HepG2 (cell line): ENCODE measurements around the gene TRMT10C. TPM values are rescaled to one million over a fixed set of nuclear protein-coding genes. Genes with fewer than 3 reads are reported as not detected.

Experiments
- ATAC-seq: fragments of 200-7000 bp; cut with Tn5 transposase; 3 replicates; pipeline ENCODE4 v1.9.1; 2020; ENCODE audit warnings: mild to moderate bottlenecking, moderate library complexity
- BruUV-seq: library from RNA; stranded (reverse); fragments of 400-500 nt; replicated peaks from 2 replicates; lab custom pipeline; 2021; lab: Mats Ljungman, UMichigan
- CTCF ChIA-PET: fragments of 300-600 bp; formaldehyde crosslinking; extraction: SDS; loops from one replicate; lab custom pipeline; 2021; ENCODE audit warnings: low total read pairs, inconsistent platforms, low intra/inter-chr PET ratio; lab: Yijun Ruan, JAX
- POLR2A ChIA-PET: fragments of 350-600 bp; sonication (Branson Sonifier 250); formaldehyde crosslinking; loops from one replicate; lab custom pipeline; 2020; ENCODE audit warnings: antibody characterized with exemption, inconsistent platforms; lab: Yijun Ruan, JAX
- DNase-seq: peaks from one replicate; pipeline ENCODE4 v3.0.0-alpha.2; 2015; ENCODE audit warnings: low spot score
- FAIRE-seq: peaks from 3 replicates; lab custom pipeline; 2011; peaks lifted over from hg19 to GRCh38; lab: Jason Lieb, UNC
- H2AFZ ChIP-seq: one replicate; pipeline ENCODE4 v1.6.1; 2011; ENCODE audit warnings: low read length, inconsistent platforms
- H3K27ac ChIP-seq: fragments of 300-600 bp; 3 replicates; pipeline ENCODE4 v1.8.0; 2011; ENCODE audit warnings: mixed run types, mild to moderate bottlenecking, mixed read lengths, low read length, inconsistent platforms; ENCODE audit not compliant: insufficient read depth; ENCODE audit errors: extremely low read length
- H3K27me3 ChIP-seq, 2 experiments: fragments of 200-600 bp in 1 of 2; 2 replicates in 1 of 2; 3 replicates in 1 of 2; pipeline versions ENCODE4 v1.6.0 to v1.8.0; 2011; ENCODE audit warnings: low read length in 2 of 2, mild to moderate bottlenecking in 2 of 2, moderate library complexity in 2 of 2, inconsistent platforms in 1 of 2; ENCODE audit not compliant: insufficient read depth in 2 of 2, control insufficient read depth in 1 of 2
- H3K36me3 ChIP-seq, 2 experiments: fragments of 200-600 bp in 1 of 2; replicated peaks in 1 of 2; 2 replicates in 1 of 2; 3 replicates in 1 of 2; pipeline versions ENCODE4 v1.5.1 to v1.8.0; 2011; ENCODE audit warnings: low read length in 2 of 2, inconsistent platforms in 1 of 2; ENCODE audit not compliant: insufficient read depth in 2 of 2, control insufficient read depth in 1 of 2
- H3K4me1 ChIP-seq: 2 replicates; pipeline ENCODE4 v1.5.1; 2012; ENCODE audit warnings: low read length, inconsistent platforms; ENCODE audit not compliant: insufficient read depth
- H3K4me2 ChIP-seq: 2 replicates; pipeline ENCODE4 v1.6.0; 2011; ENCODE audit warnings: low read depth, low read length, inconsistent platforms
- H3K4me3 ChIP-seq, 3 experiments: fragments of 200-600 bp in 1 of 3; sonication (generic), shearing (Covaris generic) in 1 of 3; replicated peaks in 1 of 3; 2 replicates each; pipeline ENCODE4 v1.5.1; 2011 to 2016; ENCODE audit warnings: low read length in 3 of 3, inconsistent platforms in 2 of 3, low read depth in 2 of 3, mild to moderate bottlenecking in 2 of 3, control low read depth in 1 of 3, mixed read lengths in 1 of 3; ENCODE audit not compliant: insufficient read depth in 1 of 3
- H3K79me2 ChIP-seq: one replicate; pipeline ENCODE4 v1.6.1; 2011; ENCODE audit warnings: low read length, inconsistent platforms; ENCODE audit not compliant: insufficient read depth
- H3K9ac ChIP-seq: 2 replicates; pipeline ENCODE4 v1.6.0; 2011; ENCODE audit warnings: mild to moderate bottlenecking, low read depth, low read length, inconsistent platforms; ENCODE audit not compliant: insufficient read depth
- H3K9me3 ChIP-seq: 2 replicates; pipeline ENCODE4 v1.5.1; 2012; ENCODE audit warnings: mild to moderate bottlenecking, low read length
- H4K20me1 ChIP-seq: 2 replicates; pipeline ENCODE4 v1.6.0; 2011; ENCODE audit warnings: inconsistent platforms, mild to moderate bottlenecking, low read length, moderate library complexity; ENCODE audit not compliant: insufficient read depth
- JUN ChIP-seq: sonication (generic); formaldehyde crosslinking; IDR thresholded peaks from 2 replicates; pipeline ENCODE4 v1.4.0; 2020; ENCODE audit warnings: mild to moderate bottlenecking, missing genetic modification reagents
- REXO4 ChIP-seq: sonication (generic); formaldehyde crosslinking; IDR thresholded peaks from 2 replicates; pipeline ENCODE4 v1.8.0; 2022; ENCODE audit warnings: missing genetic modification reagents, mild to moderate bottlenecking, borderline replicate concordance
- RFX5 ChIP-seq: IDR thresholded peaks from 2 replicates; pipeline ENCODE4 v1.6.1; 2011; ENCODE audit warnings: low read depth, low read length, improper control_type of control experiment
- WIZ ChIP-seq: sonication (generic); formaldehyde crosslinking; IDR thresholded peaks from 2 replicates; pipeline ENCODE4 v1.5.1; 2020; ENCODE audit warnings: mild to moderate bottlenecking, missing genetic modification reagents
- ZNF841 ChIP-seq: sonication (generic); formaldehyde crosslinking; IDR thresholded peaks from 2 replicates; pipeline ENCODE4 v1.8.1; 2023; ENCODE audit warnings: missing genetic modification reagents, borderline replicate concordance
- WGBS: methylation state at CpG from one replicate; pipeline ENCODE4 v1.1.6; 2017; ENCODE audit warnings: low lambda C conversion rate; 5-methylcytosine and 5-hydroxymethylcytosine counted together
- in situ Hi-C: cut with HindIII; loops from 2 replicates; pipeline ENCODE4 v1.10.0; 2017; ENCODE audit warnings: low pct_unique_long_range_greater_than_20kb; ENCODE audit not compliant: extremely low pct_ligation_motif_present
- intact Hi-C: fragments of 100-400 bp; cut with micrococcal nuclease; formaldehyde crosslinking; loops from one replicate; pipeline ENCODE4 v1.10.0; 2022; ENCODE audit not compliant: unreplicated experiment
- polyA plus RNA-seq, 8 experiments: library from polyadenylated mRNA; depleted of rRNA in 3 of 8; stranded (reverse) in 7 of 8; unstranded in 1 of 8; fragments of >200 nt; fragmentation: Illumina TruSeq in 4 of 8; extraction: Trizol in 4 of 8; gene quantifications; 2 replicates each; pipeline versions ENCODE4 v1.2.1 to v1.2.3, GENCODE V29; 2011 to 2016; ENCODE audit warnings: low read depth in 4 of 8, missing spikeins in 1 of 8, mixed read lengths in 1 of 8; ENCODE audit not compliant: insufficient read depth in 1 of 8
- total RNA-seq, 5 experiments: library from RNA; depleted of rRNA; stranded (reverse); fragments of >200 nt; fragmentation: Illumina TruSeq; extraction: Trizol; gene quantifications; 2 replicates each; pipeline ENCODE4 v1.2.3, GENCODE V29; 2016; ENCODE audit warnings: low read depth in 1 of 5
- TF ChIP-seq, protein P1 (sequence below): sonication (generic); formaldehyde crosslinking; IDR thresholded peaks from 2 replicates; pipeline ENCODE4 v1.4.0; 2020; ENCODE audit warnings: missing genetic modification reagents, mild to moderate bottlenecking, borderline replicate concordance
- TF ChIP-seq, protein P2 (sequence below): sonication (generic); formaldehyde crosslinking; IDR thresholded peaks from 2 replicates; pipeline ENCODE4 v1.4.0; 2020; ENCODE audit warnings: missing genetic modification reagents
- TF ChIP-seq, protein P3 (sequence below): sonication (generic); formaldehyde crosslinking; IDR thresholded peaks from 2 replicates; pipeline ENCODE4 v1.8.1; 2023; ENCODE audit warnings: mild to moderate bottlenecking, moderate library complexity, missing genetic modification reagents

The TRMT10C gene
- total and polyA plus RNA-seq, 2 of the 13 experiments (the other 11 are each of a cell fraction or from before 2014, with no cell fraction given) = 10.8 to 39.2 TPM

DNA sequence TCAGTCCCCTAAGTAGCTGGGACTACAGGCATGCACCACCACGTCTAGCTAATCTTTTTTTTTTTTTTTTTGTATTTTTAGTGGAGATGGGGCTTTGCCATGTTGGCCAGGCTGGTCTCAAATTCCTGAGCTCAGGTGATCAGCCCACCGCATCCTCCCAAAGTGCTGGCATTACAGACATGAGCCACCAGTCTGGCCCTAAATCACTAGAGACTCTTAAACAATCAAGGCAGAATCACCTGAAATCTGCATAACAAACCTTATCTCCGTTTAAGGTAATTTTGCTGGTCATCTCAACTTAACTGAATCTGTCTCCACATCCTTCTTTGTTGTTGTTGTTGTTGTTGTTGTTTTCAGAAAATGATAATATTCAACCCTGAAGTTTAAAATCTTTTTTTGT lies 5.6 kb upstream of the TRMT10C start:
- Histone ChIP-seq H3K79me2 (no peaks in the 10 kb centered on the region), H3K4me3 (no peak overlapping the region; a peak in 1 of 6 replicates), H3K4me1 (peaks cover 48% of the 10 kb centered on the region), H3K9ac (no peak overlapping the region), H3K27me3 (no peaks in the 10 kb centered on the region; a peak in 1 of 5 replicates), H3K9me3 (no peaks in the 10 kb centered on the region), H4K20me1 (no peaks in the 10 kb centered on the region), H3K27ac (no peak overlapping the region), H3K36me3 (no peaks in the 10 kb centered on the region), H3K4me2 (0 out of 2 replicates have a peak overlapping the region, but pooled peaks have one; percentile 3), H2AFZ (no peak overlapping the region)
- POLR2A ChIA-PET = no interaction called here
- WGBS = 33% methylated on average over 3 of the region's 3 CpGs
- CTCF ChIA-PET = no interaction called here
- no peak for TF ChIP-seq RFX5
- no peak for TF ChIP-seq WIZ (CRISPR knock-in tag)
- TF ChIP-seq, protein P1, sequence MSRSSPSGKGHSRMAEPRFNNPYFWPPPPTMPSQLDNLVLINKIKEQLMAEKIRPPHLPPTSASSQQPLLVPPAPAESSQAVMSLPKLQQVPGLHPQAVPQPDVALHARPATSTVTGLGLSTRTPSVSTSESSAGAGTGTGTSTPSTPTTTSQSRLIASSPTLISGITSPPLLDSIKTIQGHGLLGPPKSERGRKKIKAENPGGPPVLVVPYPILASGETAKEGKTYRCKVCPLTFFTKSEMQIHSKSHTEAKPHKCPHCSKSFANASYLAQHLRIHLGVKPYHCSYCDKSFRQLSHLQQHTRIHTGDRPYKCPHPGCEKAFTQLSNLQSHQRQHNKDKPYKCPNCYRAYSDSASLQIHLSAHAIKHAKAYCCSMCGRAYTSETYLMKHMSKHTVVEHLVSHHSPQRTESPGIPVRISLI (CRISPR knock-in tag) = no peak
- no TSS peak for BruUV-seq
- intact Hi-C loops = no loop called here
- no peak for FAIRE-seq
- DNase-seq = no peak
- in situ Hi-C loops = no loop called here
- no peak for ATAC-seq

DNA sequence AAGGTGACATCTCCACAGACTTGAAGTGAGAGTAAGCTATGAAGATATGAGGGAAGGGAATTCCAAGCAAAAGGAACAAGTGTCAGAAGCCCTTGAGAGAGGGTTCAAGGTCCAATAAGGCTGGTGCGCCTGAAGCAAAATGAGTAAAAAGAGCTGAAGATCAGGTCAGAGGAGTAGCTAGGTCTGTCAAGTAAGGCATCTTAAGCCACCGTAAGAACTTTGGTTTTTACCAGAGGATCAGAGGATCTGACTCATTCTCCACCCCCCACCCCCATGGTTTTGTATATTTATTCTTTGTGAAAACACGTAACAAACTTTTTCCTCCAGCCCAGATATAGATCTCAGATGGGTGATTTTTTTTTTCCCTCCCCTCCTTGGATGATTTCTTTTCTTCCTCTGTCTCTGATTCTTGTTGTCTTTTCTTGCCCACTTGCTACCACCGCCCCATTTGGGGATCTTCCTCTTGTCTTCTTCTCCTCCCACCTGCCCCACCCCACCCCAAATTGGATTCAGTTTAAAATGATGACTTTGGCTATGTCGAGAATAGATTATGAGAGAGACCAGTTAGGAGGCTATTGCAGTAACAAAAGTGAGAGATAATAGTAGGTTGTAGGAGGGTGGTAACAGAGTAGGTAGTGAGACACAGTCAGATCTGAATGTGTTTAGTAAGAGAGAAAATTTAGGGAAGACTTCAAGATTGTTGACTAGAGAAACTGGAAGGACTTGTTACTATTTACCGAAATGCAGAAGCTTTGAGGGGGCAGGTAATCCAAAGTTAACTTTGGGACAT lies 6.1 kb downstream of the TRMT10C start:
- H3K27me3 ChIP-seq = no peaks in the 10 kb centered on the region
- no peaks in the 10 kb centered on the region for H3K9me3 ChIP-seq
- H3K4me3 ChIP-seq = no peak overlapping the region
- no peak for FAIRE-seq
- H3K4me1 ChIP-seq = peaks cover 42% of the 10 kb centered on the region
- no peak for ATAC-seq
- H3K27ac ChIP-seq = no peak overlapping the region
- H3K36me3 ChIP-seq = peaks cover 8 to 11% of the 10 kb centered on the region in 2 experiments; a peak in 4 of 5 replicates
- no peak for DNase-seq
- no peak overlapping the region for H3K9ac ChIP-seq
- POLR2A ChIA-PET = no interaction called here
- H2AFZ ChIP-seq = no peak overlapping the region
- CTCF ChIA-PET = no interaction called here
- H3K4me2 ChIP-seq = no peak overlapping the region
- H3K79me2 ChIP-seq = peaks cover 21% of the 10 kb centered on the region
- WGBS = 96% methylated on average over 6 of the region's 6 CpGs
- in situ Hi-C loops (no loop called here), intact Hi-C loops (no loop called here)
- BruUV-seq = no TSS peak
- peaks cover 17% of the 10 kb centered on the region for H4K20me1 ChIP-seq
- TF ChIP-seq JUN (CRISPR knock-in tag) (no peak), ZNF841 (CRISPR knock-in tag) (no peak), REXO4 (CRISPR knock-in tag) (no peak)
- TF ChIP-seq, protein P2, sequence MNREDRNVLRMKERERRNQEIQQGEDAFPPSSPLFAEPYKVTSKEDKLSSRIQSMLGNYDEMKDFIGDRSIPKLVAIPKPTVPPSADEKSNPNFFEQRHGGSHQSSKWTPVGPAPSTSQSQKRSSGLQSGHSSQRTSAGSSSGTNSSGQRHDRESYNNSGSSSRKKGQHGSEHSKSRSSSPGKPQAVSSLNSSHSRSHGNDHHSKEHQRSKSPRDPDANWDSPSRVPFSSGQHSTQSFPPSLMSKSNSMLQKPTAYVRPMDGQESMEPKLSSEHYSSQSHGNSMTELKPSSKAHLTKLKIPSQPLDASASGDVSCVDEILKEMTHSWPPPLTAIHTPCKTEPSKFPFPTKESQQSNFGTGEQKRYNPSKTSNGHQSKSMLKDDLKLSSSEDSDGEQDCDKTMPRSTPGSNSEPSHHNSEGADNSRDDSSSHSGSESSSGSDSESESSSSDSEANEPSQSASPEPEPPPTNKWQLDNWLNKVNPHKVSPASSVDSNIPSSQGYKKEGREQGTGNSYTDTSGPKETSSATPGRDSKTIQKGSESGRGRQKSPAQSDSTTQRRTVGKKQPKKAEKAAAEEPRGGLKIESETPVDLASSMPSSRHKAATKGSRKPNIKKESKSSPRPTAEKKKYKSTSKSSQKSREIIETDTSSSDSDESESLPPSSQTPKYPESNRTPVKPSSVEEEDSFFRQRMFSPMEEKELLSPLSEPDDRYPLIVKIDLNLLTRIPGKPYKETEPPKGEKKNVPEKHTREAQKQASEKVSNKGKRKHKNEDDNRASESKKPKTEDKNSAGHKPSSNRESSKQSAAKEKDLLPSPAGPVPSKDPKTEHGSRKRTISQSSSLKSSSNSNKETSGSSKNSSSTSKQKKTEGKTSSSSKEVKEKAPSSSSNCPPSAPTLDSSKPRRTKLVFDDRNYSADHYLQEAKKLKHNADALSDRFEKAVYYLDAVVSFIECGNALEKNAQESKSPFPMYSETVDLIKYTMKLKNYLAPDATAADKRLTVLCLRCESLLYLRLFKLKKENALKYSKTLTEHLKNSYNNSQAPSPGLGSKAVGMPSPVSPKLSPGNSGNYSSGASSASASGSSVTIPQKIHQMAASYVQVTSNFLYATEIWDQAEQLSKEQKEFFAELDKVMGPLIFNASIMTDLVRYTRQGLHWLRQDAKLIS (CRISPR knock-in tag) = no peak
- TF ChIP-seq, protein P3, sequence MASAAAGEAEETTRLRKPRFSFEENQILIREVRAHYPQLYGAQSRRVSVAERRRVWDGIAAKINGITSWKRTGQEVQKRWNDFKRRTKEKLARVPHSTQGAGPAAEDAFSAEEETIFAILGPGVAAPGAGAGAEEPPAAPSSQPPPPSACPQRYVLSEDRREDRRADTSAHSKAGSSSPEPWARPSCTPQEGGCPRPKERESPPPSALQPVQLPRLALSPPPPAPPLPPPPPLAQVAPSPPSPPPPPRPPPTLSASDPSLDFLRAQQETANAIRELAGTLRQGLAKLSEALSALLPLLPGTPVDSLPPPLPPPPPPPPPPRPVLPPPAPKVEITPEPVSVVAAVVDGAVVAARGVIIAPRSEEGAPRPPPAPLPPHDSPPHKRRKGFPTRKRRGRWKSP = no peak
